K562 (cell line): ENCODE data around the gene RFC5. TPM values are rescaled to one million over a fixed set of nuclear protein-coding genes. Genes with fewer than 3 reads are reported as not detected.

Experiments used
- ILK ChIP-seq: fragments of 450-650 bp; IDR thresholded peaks from 2 replicates; pipeline ENCODE4 v1.6.1; 2016; ENCODE audit warnings: missing genetic modification characterization, low read depth, mild to moderate bottlenecking, missing compliant biosample characterization, moderate library complexity, borderline replicate concordance
- MBD2 ChIP-seq: sonication (generic); IDR thresholded peaks from 2 replicates; pipeline ENCODE4 v1.6.1; 2016; ENCODE audit warnings: low read depth, borderline replicate concordance
- SOX6 ChIP-seq: fragments of 450-650 bp; IDR thresholded peaks from 2 replicates; pipeline ENCODE4 v1.6.1; 2014; ENCODE audit warnings: mild to moderate bottlenecking
- SREBF2 ChIP-seq: sonication (generic); formaldehyde crosslinking; IDR thresholded peaks from 2 replicates; pipeline ENCODE4 v1.4.0; 2020; ENCODE audit warnings: mild to moderate bottlenecking, missing genetic modification reagents
- ZBTB11 ChIP-seq, 3 experiments: fragments of 200-800 bp in 1 of 3; fragments of 250-450 bp in 1 of 3; fragments of 450-650 bp in 1 of 3; sonication (Bioruptor Pico) in 1 of 3; sonication (Bioruptor generic) in 1 of 3; formaldehyde crosslinking in 1 of 3; IDR thresholded peaks; 2 replicates each; pipeline versions ENCODE4 v1.6.1 to v1.8.0; 2016 to 2022; ENCODE audit warnings: mild to moderate bottlenecking in 2 of 3, missing genetic modification characterization in 2 of 3, missing compliant biosample characterization in 1 of 3, moderate library complexity in 1 of 3
- ZMIZ1 ChIP-seq, 2 experiments: fragments of 150-350 bp in 1 of 2; IDR thresholded peaks; 2 replicates each; pipeline ENCODE4 v1.6.1; 2012 to 2016; ENCODE audit warnings: low read depth in 2 of 2, low read length in 2 of 2, mild to moderate bottlenecking in 1 of 2, moderate library complexity in 1 of 2
- ZNF24 ChIP-seq: fragments of 450-650 bp; IDR thresholded peaks from 2 replicates; pipeline ENCODE4 v1.6.1; 2016
- ZNF263 ChIP-seq: sonication (generic); formaldehyde crosslinking; IDR thresholded peaks from 2 replicates; pipeline ENCODE4 v1.8.0; 2022; ENCODE audit warnings: mild to moderate bottlenecking, missing genetic modification reagents, borderline replicate concordance
- ZNF407 ChIP-seq: fragments of 450-650 bp; IDR thresholded peaks from 2 replicates; pipeline ENCODE4 v1.6.1; 2016; ENCODE audit warnings: low read depth
- ZNF449 ChIP-seq: fragments of 250-450 bp; sonication (Bioruptor Pico); IDR thresholded peaks from 2 replicates; pipeline ENCODE4 v1.8.0; 2022; ENCODE audit warnings: moderate library complexity, mild to moderate bottlenecking, inconsistent platforms
- polyA plus RNA-seq, 8 experiments: library from polyadenylated mRNA; depleted of rRNA in 4 of 8; stranded (reverse) in 5 of 8; unstranded in 3 of 8; fragments of >200 nt; fragmentation: Nextera tagmentation in 2 of 8; fragmentation: Illumina TruSeq in 1 of 8; extraction: Ambion mirVana in 2 of 8; extraction: Trizol in 1 of 8; gene quantifications; 2 replicates each; pipeline versions ENCODE4 v1.2.1 to v1.2.3, GENCODE V29; 2011 to 2014; ENCODE audit warnings: inconsistent platforms in 1 of 8, missing spikeins in 1 of 8
- total RNA-seq, 7 experiments: library from RNA; depleted of rRNA in 6 of 7; stranded (reverse); fragments of >200 nt in 6 of 7; fragmentation: Illumina TruSeq in 2 of 7; extraction: Trizol in 2 of 7; gene quantifications; 2 replicates each; pipeline versions ENCODE4 v1.2.1 to v1.2.3, GENCODE V29; 2011 to 2021; ENCODE audit warnings: low replicate concordance in 1 of 7

Gene RFC5
- total and polyA plus RNA-seq, 9 of the 15 experiments (the other 6 are each of a cell fraction or from before 2014, with no cell fraction given) = 61.8 to 189 (median 92.9) TPM

GRCh38 chr12:118013283-118013682, 3.2 kb upstream of the RFC5 start (continued):
- TF ChIP-seq ZMIZ1 (IDR thresholded peaks at IDR 0.05; ENCODE audit: low read depth in 2 of 2, low read length in 2 of 2) (no peak), MBD2 (no peak), ZNF407 (no peak), ZBTB11 (CRISPR knock-in tag; IDR thresholded peaks at IDR 0.05) (peak in 1 of 3 experiments; percentile 31; a peak in 1 of 6 replicates), ZNF449 (CRISPR knock-in tag) (no peak), SREBF2 (no peak), ZNF24 (peak; percentile 84), ZNF263 (no peak), ILK (no peak), SOX6 (peak; percentile 89)
